CD8-positive, alpha-beta memory T cell (primary cell): Measurements from ENCODE around the gene GFER. TPM values are rescaled to one million over a fixed set of nuclear protein-coding genes. Genes with fewer than 3 reads are reported as not detected.
A peak's percentile ranks its signal among the peaks of the same experiment; 100 is the strongest.

ENCODE experiments used
- CTCF ChIA-PET: fragments of 350-600 bp; sonication (Branson Sonifier 250); formaldehyde crosslinking; loops from one replicate; lab custom pipeline; 2021; ENCODE audit warnings: antibody characterized with exemption; lab: Charles Lee
- POLR2A ChIA-PET: fragments of 350-600 bp; sonication (Branson Sonifier 250); formaldehyde crosslinking; loops from one replicate; lab custom pipeline; 2021; ENCODE audit warnings: antibody characterized with exemption; lab: Charles Lee
- DNase-seq, 5 donors: peaks; one replicate each; pipeline versions ENCODE4 v3.0.0 to v3.0.0-alpha.2; 2020 to 2022; ENCODE audit warnings: mixed read lengths in 1 of 5
- H3K27ac ChIP-seq: one replicate; pipeline ENCODE4 v1.7.0; 2013; ENCODE audit warnings: low read depth, mild to moderate bottlenecking, low read length, moderate library complexity
- H3K27me3 ChIP-seq: 2 replicates; pipeline ENCODE4 v1.7.0; 2013; ENCODE audit warnings: low read length, mild to moderate bottlenecking; ENCODE audit not compliant: insufficient read depth, poor library complexity, severe bottlenecking
- H3K36me3 ChIP-seq: 2 replicates; pipeline ENCODE4 v1.7.0; 2013; ENCODE audit warnings: mild to moderate bottlenecking, low read length, moderate library complexity; ENCODE audit not compliant: insufficient read depth
- H3K4me1 ChIP-seq: 2 replicates; pipeline ENCODE4 v1.7.0; 2013; ENCODE audit warnings: mild to moderate bottlenecking, low read length, moderate library complexity; ENCODE audit not compliant: insufficient read depth
- H3K4me3 ChIP-seq: 2 replicates; pipeline ENCODE4 v1.7.0; 2013; ENCODE audit warnings: mild to moderate bottlenecking, low read length
- H3K9me3 ChIP-seq: 2 replicates; pipeline ENCODE4 v1.7.0; 2013; ENCODE audit warnings: mild to moderate bottlenecking, low read length
- H3K27ac Mint-ChIP-seq, 8 donors: one replicate each; pipeline ENCODE4 v1.8.0; 2020 to 2021; ENCODE audit warnings: mixed read lengths in 8 of 8, mild to moderate bottlenecking in 6 of 8, inconsistent platforms in 3 of 8, moderate library complexity in 3 of 8
- H3K27me3 Mint-ChIP-seq, 2 donors: one replicate each; pipeline ENCODE4 v1.8.0; 2020 to 2021; ENCODE audit warnings: mixed read lengths in 2 of 2, mild to moderate bottlenecking in 1 of 2, moderate library complexity in 1 of 2
- H3K36me3 Mint-ChIP-seq, 3 donors: one replicate each; pipeline ENCODE4 v1.8.0; 2020 to 2021; ENCODE audit warnings: mixed read lengths in 3 of 3, inconsistent platforms in 1 of 3, mild to moderate bottlenecking in 1 of 3
- H3K4me1 Mint-ChIP-seq, 3 donors: one replicate each; pipeline ENCODE4 v1.8.0; 2020 to 2021; ENCODE audit warnings: mixed read lengths in 3 of 3, inconsistent platforms in 1 of 3, mild to moderate bottlenecking in 1 of 3
- H3K4me3 Mint-ChIP-seq, 7 donors: one replicate each; pipeline ENCODE4 v1.8.0; 2020 to 2021; ENCODE audit warnings: mixed read lengths in 7 of 7, mild to moderate bottlenecking in 6 of 7, moderate library complexity in 4 of 7, inconsistent platforms in 2 of 7
- H3K9me3 Mint-ChIP-seq, 5 donors: one replicate each; pipeline ENCODE4 v1.8.0; 2020 to 2022; ENCODE audit warnings: mixed read lengths in 5 of 5, mild to moderate bottlenecking in 3 of 5, moderate library complexity in 2 of 5, inconsistent platforms in 1 of 5
- polyA plus RNA-seq: library from polyadenylated mRNA; unstranded; fragments of 300-500 nt; fragmentation: Illumina TruSeq; gene quantifications from one replicate; pipeline ENCODE4 v1.2.3, GENCODE V29; 2021
- total RNA-seq, 2 experiments: library from RNA; stranded (reverse); gene quantifications; one replicate each; pipeline ENCODE4 v1.2.3, GENCODE V29; 2021

Gene GFER
- total and polyA plus RNA-seq, 3 experiments from 2014 or later = 38.4 to 50.1 (median 41.7) TPM

- no peak for DNase-seq
- Mint-ChIP-seq H3K36me3 (peaks cover 0 to 44% (median 2%) of the 10 kb centered on the region in 3 donors), H3K9me3 (no peaks in the 10 kb centered on the region), H3K27me3 (no peaks in the 10 kb centered on the region), H3K27ac (no peak overlapping the region), H3K4me3 (no peak overlapping the region), H3K4me1 (peaks cover 7 to 40% (median 11%) of the 10 kb centered on the region in 3 donors)
- Histone ChIP-seq H3K27ac (no peak overlapping the region), H3K36me3 (peaks cover 12% of the 10 kb centered on the region), H3K9me3 (no peaks in the 10 kb centered on the region), H3K4me3 (no peak overlapping the region), H3K27me3 (no peaks in the 10 kb centered on the region), H3K4me1 (peaks cover 18% of the 10 kb centered on the region)
- ChIA-PET POLR2A (no interaction called here), CTCF (interaction anchor here (0.8 to 3.1 kb wide), 10 partner anchors 9 to 152 kb away, joined by 3 to 23 read pairs (median 10); partner anchors contain the start of genes NDUFB10, NOXO1, NTHL1 and RAB26)
Measured at GRCh38 chr16:2002406-2003230, 18.6 kb downstream of the GFER start.

GRCh38 chr16:2003231-2003826 is 19.3 kb downstream of the GFER start:
- ChIA-PET CTCF (interaction anchor here (0.8 to 3.1 kb wide), 15 partner anchors 9 to 151 kb away, joined by 3 to 23 read pairs (median 5); partner anchors contain the start of genes NDUFB10, NOXO1, NTHL1 and RAB26), POLR2A (interaction anchor here (1.0 kb wide), 1 partner anchor 39 kb away, joined by 4 read pairs; the partner anchor contains the start of gene RPS2)
- peaks cover 12% of the 10 kb centered on the region for H3K36me3 ChIP-seq
- peaks cover 25% of the 10 kb centered on the region for H3K4me1 ChIP-seq
- H3K4me3 ChIP-seq = no peak overlapping the region
- peak overlapping the region; percentile 54 for H3K27ac ChIP-seq
- peaks cover 14 to 48% (median 18%) of the 10 kb centered on the region in 3 donors for H3K4me1 Mint-ChIP-seq
- no peaks in the 10 kb centered on the region for H3K27me3 Mint-ChIP-seq
- H3K27me3 ChIP-seq = no peaks in the 10 kb centered on the region
- no peak for DNase-seq
- H3K27ac Mint-ChIP-seq = no peak overlapping the region
- H3K36me3 Mint-ChIP-seq = peaks cover 0 to 40% (median 2%) of the 10 kb centered on the region in 3 donors
- H3K4me3 Mint-ChIP-seq = no peak overlapping the region
- no peaks in the 10 kb centered on the region for H3K9me3 Mint-ChIP-seq
- no peaks in the 10 kb centered on the region for H3K9me3 ChIP-seq

- ChIA-PET CTCF (interaction anchor here (0.6 to 3.1 kb wide), 22 partner anchors 9 to 247 kb away, joined by 3 to 23 read pairs (median 3); partner anchors contain the start of genes ECI1, NDUFB10, NOXO1 and NTHL1), POLR2A (interaction anchor here (0.6 to 1.0 kb wide), 5 partner anchors 10 to 169 kb away, joined by 3 to 4 read pairs (median 3); partner anchors contain the start of gene RPS2)
- H3K36me3 ChIP-seq = peaks cover 12% of the 10 kb centered on the region
- H3K4me3 Mint-ChIP-seq = no peak overlapping the region
- peak; percentile 74 to 88 (median 79) for DNase-seq
- H3K36me3 Mint-ChIP-seq = peaks cover 0 to 35% (median 2%) of the 10 kb centered on the region in 3 donors
- peaks cover 20 to 54% (median 24%) of the 10 kb centered on the region in 3 donors for H3K4me1 Mint-ChIP-seq
- H3K27ac ChIP-seq = peak overlapping the region; percentile 54
- H3K27me3 Mint-ChIP-seq = no peaks in the 10 kb centered on the region
- H3K27ac Mint-ChIP-seq = peak overlapping the region in 1 of 8 donors; percentile 81
- H3K9me3 Mint-ChIP-seq = no peaks in the 10 kb centered on the region
- peaks cover 32% of the 10 kb centered on the region for H3K4me1 ChIP-seq
- no peaks in the 10 kb centered on the region for H3K9me3 ChIP-seq
- H3K4me3 ChIP-seq = no peak overlapping the region
- H3K27me3 ChIP-seq = no peaks in the 10 kb centered on the region
Measured at GRCh38 chr16:2003827-2004641, 20.0 kb downstream of the GFER start.

GRCh38 chr16:2004795-2005517 is 21.0 kb downstream of the GFER start:
- no peak overlapping the region for H3K4me3 Mint-ChIP-seq
- H3K4me1 ChIP-seq = peaks cover 33% of the 10 kb centered on the region
- POLR2A ChIA-PET = interaction anchor here (0.6 to 0.9 kb wide), 4 partner anchors 11 to 168 kb away, joined by 3 read pairs; partner anchors contain the start of gene RPS2

DNA sequence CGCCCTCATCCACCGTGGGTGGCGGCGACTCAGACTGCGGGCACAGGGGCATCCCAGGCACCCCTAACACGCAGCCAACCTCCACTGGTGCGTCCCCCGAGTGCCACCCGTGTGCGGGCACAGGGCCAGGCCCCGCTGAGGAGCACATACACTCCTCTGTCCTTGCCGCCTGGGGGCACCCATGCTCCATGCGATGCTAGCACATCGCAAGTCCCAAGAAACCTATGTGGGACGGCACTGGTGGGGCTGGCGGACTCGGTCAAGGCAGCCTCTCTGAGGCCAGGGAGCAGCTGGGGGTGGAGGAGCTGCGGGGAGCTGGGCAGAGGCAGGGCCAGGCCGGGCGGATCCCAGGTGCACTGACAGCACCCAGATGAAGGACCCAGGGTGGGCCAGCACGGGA is 21.7 kb downstream of the GFER start:
- ChIA-PET POLR2A (interaction anchor here (0.8 kb wide), 1 partner anchor 41 kb away, joined by 3 read pairs; the partner anchor contains the start of gene RPS2), CTCF (interaction anchor here (1.2 to 3.1 kb wide), 2 partner anchors 135 to 149 kb away, joined by 3 to 23 read pairs; no protein-coding TSS in a partner anchor)
- Mint-ChIP-seq H3K9me3 (no peaks in the 10 kb centered on the region), H3K27me3 (no peaks in the 10 kb centered on the region), H3K4me3 (peak overlapping the region in 2 of 7 donors; percentile 44 to 71), H3K27ac (peak overlapping the region in 1 of 8 donors; percentile 54), H3K4me1 (peaks cover 28 to 62% (median 30%) of the 10 kb centered on the region in 3 donors), H3K36me3 (peaks cover 0 to 31% (median 2%) of the 10 kb centered on the region in 3 donors)
- no peak for DNase-seq
- H3K36me3 ChIP-seq = peaks cover 12% of the 10 kb centered on the region
- no peaks in the 10 kb centered on the region for H3K9me3 ChIP-seq
- H3K4me1 ChIP-seq = peaks cover 40% of the 10 kb centered on the region
- no peak overlapping the region for H3K4me3 ChIP-seq
- no peak overlapping the region for H3K27ac ChIP-seq
- no peaks in the 10 kb centered on the region for H3K27me3 ChIP-seq

More at GRCh38 chr16:2004795-2005517, 21.0 kb downstream of the GFER start:
- no peak for DNase-seq
- no peak overlapping the region for H3K4me3 ChIP-seq
- no peaks in the 10 kb centered on the region for H3K9me3 ChIP-seq
- H3K36me3 Mint-ChIP-seq = peaks cover 0 to 34% (median 2%) of the 10 kb centered on the region in 3 donors
- CTCF ChIA-PET = interaction anchor here (0.8 to 3.1 kb wide), 8 partner anchors 11 to 246 kb away, joined by 3 to 23 read pairs (median 4); partner anchors contain the start of genes ECI1, RPS2, TBL3 and TRAF7
- no peaks in the 10 kb centered on the region for H3K9me3 Mint-ChIP-seq
- H3K36me3 ChIP-seq = peaks cover 12% of the 10 kb centered on the region
- peaks cover 22 to 56% (median 24%) of the 10 kb centered on the region in 3 donors for H3K4me1 Mint-ChIP-seq
- H3K27ac Mint-ChIP-seq = peak overlapping the region in 1 of 8 donors; percentile 54
- no peak overlapping the region for H3K27ac ChIP-seq
- no peaks in the 10 kb centered on the region for H3K27me3 Mint-ChIP-seq
- H3K27me3 ChIP-seq = no peaks in the 10 kb centered on the region

DNA sequence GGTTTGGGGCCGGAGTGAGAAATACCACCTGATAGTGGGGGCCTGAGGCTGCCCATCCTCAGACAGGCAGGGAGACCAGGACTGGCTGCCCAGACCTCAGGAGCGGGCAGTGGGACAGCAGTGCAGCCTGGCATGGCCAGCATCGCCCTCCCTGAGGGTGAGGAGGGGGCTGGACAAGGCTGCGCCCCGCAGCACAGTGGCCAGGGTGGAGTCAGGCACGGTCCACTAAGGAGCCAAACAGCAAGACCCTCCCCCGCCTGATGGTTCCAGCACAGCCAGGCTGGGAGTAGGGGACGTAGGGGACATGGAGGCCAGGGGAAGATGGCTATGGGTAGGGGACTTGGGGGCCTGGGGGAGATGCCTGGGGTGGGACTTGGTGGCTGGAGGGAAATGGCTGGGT is 22.3 kb downstream of the GFER start:
- CTCF ChIA-PET = interaction anchor here (1.2 kb wide), 1 partner anchor 149 kb away, joined by 3 read pairs; no protein-coding TSS in a partner anchor
- POLR2A ChIA-PET = no interaction called here

More for the DNA sequence above, 22.3 kb downstream of the GFER start:
- H3K4me1 ChIP-seq = peaks cover 42% of the 10 kb centered on the region
- H3K36me3 ChIP-seq = peaks cover 10% of the 10 kb centered on the region
- peak overlapping the region in 3 of 7 donors; percentile 37 to 83 (median 64) for H3K4me3 Mint-ChIP-seq
- H3K4me1 Mint-ChIP-seq = peaks cover 28 to 62% (median 30%) of the 10 kb centered on the region in 3 donors
- no peak for DNase-seq
- no peaks in the 10 kb centered on the region for H3K27me3 Mint-ChIP-seq
- peak overlapping the region in 4 of 8 donors; percentile 55 to 84 (median 72) for H3K27ac Mint-ChIP-seq
- H3K9me3 Mint-ChIP-seq = no peaks in the 10 kb centered on the region
- H3K4me3 ChIP-seq = no peak overlapping the region
- H3K27ac ChIP-seq = no peak overlapping the region
- H3K36me3 Mint-ChIP-seq = peaks cover 0 to 24% (median 0%) of the 10 kb centered on the region in 3 donors
- H3K27me3 ChIP-seq = no peaks in the 10 kb centered on the region
- H3K9me3 ChIP-seq = no peaks in the 10 kb centered on the region
